Keratinocyte (primary cell): Measurements from ENCODE around the gene NOTCH1. TPM values are rescaled to one million over a fixed set of nuclear protein-coding genes. Genes with fewer than 3 reads are reported as not detected.

Experiments
- DNase-seq: peaks from one replicate; pipeline ENCODE4 v3.0.0-alpha.2; 2011; ENCODE audit warnings: low read depth, missing footprints, low spot score
- FAIRE-seq: peaks from 2 replicates; lab custom pipeline; 2011; peaks lifted over from hg19 to GRCh38; lab: Jason Lieb, UNC
- H2AFZ ChIP-seq: 2 replicates; pipeline ENCODE4 v1.6.0; 2012; ENCODE audit warnings: low read length, control low read depth, inconsistent platforms; ENCODE audit not compliant: control insufficient read depth
- H3K27ac ChIP-seq: 2 replicates; pipeline ENCODE4 v1.5.1; 2011; ENCODE audit warnings: low read length; ENCODE audit not compliant: control insufficient read depth, insufficient read depth
- H3K27me3 ChIP-seq: 3 replicates; pipeline ENCODE4 v1.6.0; 2011; ENCODE audit warnings: low read length; ENCODE audit not compliant: control insufficient read depth, insufficient read depth; ENCODE audit errors: extremely low read depth
- H3K36me3 ChIP-seq, 2 experiments: 2 replicates in 1 of 2; 3 replicates in 1 of 2; pipeline ENCODE4 v1.5.1; 2011; ENCODE audit warnings: low read length in 2 of 2, mild to moderate bottlenecking in 1 of 2; ENCODE audit not compliant: control insufficient read depth in 2 of 2, insufficient read depth in 2 of 2; ENCODE audit errors: extremely low read depth in 1 of 2
- H3K4me1 ChIP-seq: 3 replicates; pipeline ENCODE4 v1.5.1; 2011; ENCODE audit warnings: low read length; ENCODE audit not compliant: control insufficient read depth, insufficient read depth; ENCODE audit errors: extremely low read depth
- H3K4me2 ChIP-seq: 3 replicates; pipeline ENCODE4 v1.6.0; 2011; ENCODE audit warnings: low read depth, low read length; ENCODE audit not compliant: control insufficient read depth, insufficient read depth; ENCODE audit errors: extremely low read depth
- H3K4me3 ChIP-seq, 3 experiments: fragments of 200-600 bp in 1 of 3; sonication (generic) in 1 of 3; 2 replicates in 2 of 3; 3 replicates in 1 of 3; pipeline ENCODE4 v1.5.1; 2011 to 2016; ENCODE audit warnings: low read length in 3 of 3, mild to moderate bottlenecking in 3 of 3, control low read depth in 2 of 3, inconsistent platforms in 1 of 3, low read depth in 1 of 3, mixed read lengths in 1 of 3, mixed run types in 1 of 3, moderate library complexity in 1 of 3; ENCODE audit not compliant: control insufficient read depth in 2 of 3, insufficient read depth in 2 of 3; ENCODE audit errors: extremely low read depth in 1 of 3
- H3K79me2 ChIP-seq: 2 replicates; pipeline ENCODE4 v1.6.0; 2012; ENCODE audit warnings: low read length; ENCODE audit not compliant: control insufficient read depth, insufficient read depth
- H3K9ac ChIP-seq: 3 replicates; pipeline ENCODE4 v1.6.0; 2011; ENCODE audit warnings: low read length; ENCODE audit not compliant: control insufficient read depth, insufficient read depth; ENCODE audit errors: extremely low read depth
- H3K9me1 ChIP-seq: 3 replicates; pipeline ENCODE4 v1.6.0; 2011; ENCODE audit warnings: low read length; ENCODE audit not compliant: control insufficient read depth, insufficient read depth; ENCODE audit errors: extremely low read depth
- H3K9me3 ChIP-seq: 2 replicates; pipeline ENCODE4 v1.5.1; 2012; ENCODE audit warnings: low read depth, low read length; ENCODE audit not compliant: control insufficient read depth
- H4K20me1 ChIP-seq: 3 replicates; pipeline ENCODE4 v1.6.0; 2011; ENCODE audit warnings: low read length; ENCODE audit not compliant: control insufficient read depth, insufficient read depth; ENCODE audit errors: extremely low read depth
- EZH2 ChIP-seq: IDR thresholded peaks from one replicate; pipeline ENCODE4 v1.6.1; 2012; ENCODE audit warnings: inconsistent platforms, mild to moderate bottlenecking, low read length, moderate library complexity
- dilution Hi-C: fragments of 300-500 bp; cut with MboI; formaldehyde crosslinking; loops from one replicate; pipeline ENCODE4 v1.7.0; 2020; ENCODE audit warnings: low sequenced_read_pairs; ENCODE audit not compliant: extremely low pct_ligation_motif_present
- polyA plus RNA-seq, 5 experiments: library from polyadenylated mRNA; depleted of rRNA in 3 of 5; stranded (reverse) in 3 of 5; stranded (forward) in 1 of 5; unstranded in 1 of 5; fragments of >200 nt; gene quantifications; 1 replicate in 1 of 5; 2 replicates in 3 of 5; 3 replicates in 1 of 5; pipeline versions ENCODE4 v1.2.1 to v1.2.3, GENCODE V29; 2011 to 2012; ENCODE audit warnings: missing spikeins in 2 of 5, low read depth in 1 of 5, low replicate concordance in 1 of 5
- TF ChIP-seq, protein P1 (sequence below), 3 experiments: IDR thresholded peaks in 1 of 3; conservative IDR thresholded peaks in 1 of 3; optimal IDR thresholded peaks in 1 of 3; 2 replicates in 2 of 3; 3 replicates in 1 of 3; pipeline versions ENCODE3 to v1.5.1; 2011; ENCODE audit warnings: low read length in 3 of 3, mild to moderate bottlenecking in 3 of 3, moderate library complexity in 2 of 3, control low read depth in 1 of 3, inconsistent platforms in 1 of 3; ENCODE audit not compliant: insufficient read depth in 2 of 3; ENCODE audit errors: extremely low read depth in 1 of 3

NOTCH1 gene
- polyA plus RNA-seq, 1 donor (not counting 4 experiments of a cell fraction or from before 2014, with no cell fraction given): 6.1 TPM

DNA sequence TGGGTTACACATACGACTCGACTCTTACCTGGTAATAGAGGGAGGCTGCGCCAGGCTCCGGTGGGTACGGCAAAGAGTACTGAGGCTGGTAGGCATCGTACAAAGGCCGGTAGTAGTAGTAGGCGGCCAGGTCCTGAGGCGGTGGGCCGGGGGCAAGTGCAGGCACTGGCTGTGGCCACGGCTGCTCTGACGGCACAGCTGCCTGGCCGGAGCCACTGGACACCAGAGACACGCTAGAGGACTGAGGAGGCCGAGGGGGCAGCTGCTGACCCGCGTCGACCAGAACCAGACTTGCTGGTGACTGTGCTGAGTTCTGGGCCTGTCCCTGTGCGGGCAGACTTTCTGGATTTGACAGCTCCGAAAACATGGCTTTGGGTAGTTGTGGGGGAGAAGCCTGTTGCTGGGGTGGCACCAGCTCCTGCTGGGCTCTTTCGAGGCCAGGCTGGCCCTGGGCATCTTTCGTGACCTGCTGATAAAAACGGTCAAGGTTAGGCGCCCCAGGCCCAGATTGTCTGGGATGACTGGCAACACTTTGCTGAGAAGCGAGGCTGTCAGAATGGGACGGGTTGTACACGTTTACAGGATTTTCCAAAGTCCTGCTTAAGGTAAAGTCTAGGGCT, 71.7 kb downstream of the NOTCH1 start:
- Histone ChIP-seq H3K79me2 (peaks cover 87% of the 10 kb centered on the region), H3K27ac (no peak overlapping the region), H3K4me1 (no peaks in the 10 kb centered on the region), H3K36me3 (peaks cover 59 to 68% of the 10 kb centered on the region in 2 experiments), H2AFZ (no peak overlapping the region), H3K9ac (no peak overlapping the region), H3K9me3 (no peaks in the 10 kb centered on the region), H3K4me3 (no peak overlapping the region), H3K9me1 (no peaks in the 10 kb centered on the region), H4K20me1 (peaks cover 32% of the 10 kb centered on the region), H3K27me3 (no peaks in the 10 kb centered on the region), H3K4me2 (no peak overlapping the region)
- dilution Hi-C loops: no loop called here
- TF ChIP-seq EZH2: no peak
- TF ChIP-seq, protein P1, sequence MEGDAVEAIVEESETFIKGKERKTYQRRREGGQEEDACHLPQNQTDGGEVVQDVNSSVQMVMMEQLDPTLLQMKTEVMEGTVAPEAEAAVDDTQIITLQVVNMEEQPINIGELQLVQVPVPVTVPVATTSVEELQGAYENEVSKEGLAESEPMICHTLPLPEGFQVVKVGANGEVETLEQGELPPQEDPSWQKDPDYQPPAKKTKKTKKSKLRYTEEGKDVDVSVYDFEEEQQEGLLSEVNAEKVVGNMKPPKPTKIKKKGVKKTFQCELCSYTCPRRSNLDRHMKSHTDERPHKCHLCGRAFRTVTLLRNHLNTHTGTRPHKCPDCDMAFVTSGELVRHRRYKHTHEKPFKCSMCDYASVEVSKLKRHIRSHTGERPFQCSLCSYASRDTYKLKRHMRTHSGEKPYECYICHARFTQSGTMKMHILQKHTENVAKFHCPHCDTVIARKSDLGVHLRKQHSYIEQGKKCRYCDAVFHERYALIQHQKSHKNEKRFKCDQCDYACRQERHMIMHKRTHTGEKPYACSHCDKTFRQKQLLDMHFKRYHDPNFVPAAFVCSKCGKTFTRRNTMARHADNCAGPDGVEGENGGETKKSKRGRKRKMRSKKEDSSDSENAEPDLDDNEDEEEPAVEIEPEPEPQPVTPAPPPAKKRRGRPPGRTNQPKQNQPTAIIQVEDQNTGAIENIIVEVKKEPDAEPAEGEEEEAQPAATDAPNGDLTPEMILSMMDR (optimal IDR thresholded peaks at IDR 0.05 in 1 of 3, IDR thresholded peaks at IDR 0.05 in 1 of 3, conservative IDR thresholded peaks at IDR 0.05 in 1 of 3; ENCODE audit: extremely low read depth in 1 of 3, insufficient read depth in 2 of 3, low read length in 3 of 3): no peak
- DNase-seq (no peak), FAIRE-seq (no peak)

DNA sequence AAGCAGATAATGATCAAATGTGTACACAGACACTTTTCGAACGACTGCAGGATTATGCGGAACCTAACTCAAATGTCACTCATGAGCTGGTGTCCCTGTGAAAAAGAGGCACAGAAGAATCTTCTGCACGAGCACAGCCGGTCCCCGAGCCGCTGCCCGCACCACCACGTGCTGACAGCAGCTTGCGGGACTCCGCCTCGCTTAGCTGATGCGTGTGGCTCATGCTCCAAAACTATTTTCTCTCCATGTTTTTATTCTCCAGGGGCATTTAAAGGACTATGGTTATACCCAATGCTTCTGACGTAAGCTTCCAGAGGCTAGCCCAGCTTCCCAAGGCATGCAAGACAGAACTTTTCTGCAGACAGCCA, 72.5 kb downstream of the NOTCH1 start:
- peaks cover 27% of the 10 kb centered on the region for H4K20me1 ChIP-seq
- dilution Hi-C loops: no loop called here

More for the DNA sequence above, 72.5 kb downstream of the NOTCH1 start:
- H3K9me3 ChIP-seq: no peaks in the 10 kb centered on the region
- TF ChIP-seq, protein P1 (optimal IDR thresholded peaks at IDR 0.05 in 1 of 3, IDR thresholded peaks at IDR 0.05 in 1 of 3, conservative IDR thresholded peaks at IDR 0.05 in 1 of 3; ENCODE audit: extremely low read depth in 1 of 3, insufficient read depth in 2 of 3, low read length in 3 of 3): no peak
- no peak for TF ChIP-seq EZH2
- H3K9me1 ChIP-seq: no peaks in the 10 kb centered on the region
- no peak overlapping the region for H3K4me2 ChIP-seq
- peaks cover 82% of the 10 kb centered on the region for H3K79me2 ChIP-seq
- no peak overlapping the region for H3K27ac ChIP-seq
- no peak overlapping the region for H2AFZ ChIP-seq
- no peak overlapping the region for H3K9ac ChIP-seq
- H3K36me3 ChIP-seq: peaks cover 62 to 68% of the 10 kb centered on the region in 2 experiments
- H3K4me1 ChIP-seq: no peaks in the 10 kb centered on the region
- FAIRE-seq (no peak), DNase-seq (no peak)
- H3K4me3 ChIP-seq: no peak overlapping the region
- H3K27me3 ChIP-seq: no peaks in the 10 kb centered on the region
